LNCAP (cell line): ENCODE data around the gene TGFB1.

Source experiments
- CTCF ChIP-seq: fragments of 450-650 bp; IDR thresholded peaks from 2 replicates; pipeline ENCODE4 v1.5.1; 2017; ENCODE audit warnings: mild to moderate bottlenecking

Gene TGFB1

GRCh38 chr19:41325947-41326706, 27.6 kb downstream of the TGFB1 start:
- TF ChIP-seq CTCF: no peak

- TF ChIP-seq CTCF: no peak
These were observed 28.1 kb downstream of the TGFB1 start for GRCh38 chr19:41325640-41325946.

- no peak for TF ChIP-seq CTCF
These were observed 28.6 kb downstream of the TGFB1 start for GRCh38 chr19:41324921-41325639.

- TF ChIP-seq CTCF: no peak
These were observed 29.5 kb downstream of the TGFB1 start for GRCh38 chr19:41324231-41324702.

GRCh38 chr19:41323430-41324125, 30.1 kb downstream of the TGFB1 start:
- no peak for TF ChIP-seq CTCF

GRCh38 chr19:41323023-41323422, 30.7 kb downstream of the TGFB1 start:
- TF ChIP-seq CTCF: no peak

GRCh38 chr19:41322451-41322850, 31.3 kb downstream of the TGFB1 start:
- no peak for TF ChIP-seq CTCF
